ENCODE results near the gene EZR. TPM values are rescaled to one million over a fixed set of nuclear protein-coding genes. Genes with fewer than 3 reads are reported as not detected.
"Not testable (repeated sequence)": the region's sequence is repeated elsewhere in the genome, so short reads cannot be mapped to it uniquely, and the experiment has no call there.

EZR gene
- total RNA-seq, 1 donor from 2014 or later: 260 TPM

- intact Hi-C loops (cut with DNase I): no loop called here
- Histone ChIP-seq H3K27ac (no peak overlapping the region), H3K4me3 (no peak overlapping the region), H3K27me3 (no peaks in the 10 kb centered on the region), H3K4me1 (peaks cover 5% of the 10 kb centered on the region), H3K36me3 (no peaks in the 10 kb centered on the region), H3K9me3 (no peaks in the 10 kb centered on the region)
- DNase-seq: no peak
- no peak for ATAC-seq
- TF ChIP-seq CTCF (IDR thresholded peaks at IDR 0.05): no peak
These were observed 20.6 kb upstream of the EZR start for GRCh38 chr6:158839796-158840195.

- H3K9me3 ChIP-seq; H3K4me1 ChIP-seq; H3K36me3 ChIP-seq; DNase-seq; H3K27ac ChIP-seq; ATAC-seq; intact Hi-C loops (cut with DNase I); H3K4me3 ChIP-seq; H3K27me3 ChIP-seq: not testable (repeated sequence)
These were observed 19.6 kb upstream of the EZR start for GRCh38 chr6:158838790-158839189.

GRCh38 chr6:158837684-158838625, 18.8 kb upstream of the EZR start:
- DNase-seq (no peak), ATAC-seq (no peak)
- Histone ChIP-seq H3K36me3 (no peaks in the 10 kb centered on the region), H3K4me1 (peaks cover 5% of the 10 kb centered on the region), H3K27ac (no peak overlapping the region), H3K4me3 (no peak overlapping the region), H3K27me3 (no peaks in the 10 kb centered on the region), H3K9me3 (no peaks in the 10 kb centered on the region)
- TF ChIP-seq CTCF (IDR thresholded peaks at IDR 0.05): no peak
- intact Hi-C loops (cut with DNase I): no loop called here

- H3K27ac ChIP-seq: no peak overlapping the region
- H3K4me3 ChIP-seq: no peak overlapping the region
- H3K4me1 ChIP-seq: peaks cover 5% of the 10 kb centered on the region
- H3K36me3 ChIP-seq: no peaks in the 10 kb centered on the region
- no peaks in the 10 kb centered on the region for H3K27me3 ChIP-seq
- intact Hi-C loops (cut with DNase I): no loop called here
- ATAC-seq: no peak
- no peak for TF ChIP-seq CTCF (IDR thresholded peaks at IDR 0.05)
- H3K9me3 ChIP-seq: no peaks in the 10 kb centered on the region
- no peak for DNase-seq
These were observed 17.6 kb upstream of the EZR start for GRCh38 chr6:158836625-158837311.

- ATAC-seq: peak; percentile 92
- Histone ChIP-seq H3K27me3 (no peaks in the 10 kb centered on the region), H3K36me3 (no peaks in the 10 kb centered on the region), H3K27ac (peak overlapping the region; percentile 72), H3K4me3 (peak overlapping the region; percentile 11), H3K9me3 (no peaks in the 10 kb centered on the region), H3K4me1 (peaks cover 5% of the 10 kb centered on the region)
- no peak for TF ChIP-seq CTCF (IDR thresholded peaks at IDR 0.05)
- intact Hi-C loops (cut with DNase I): no loop called here
- DNase-seq: peak; percentile 87
These were observed 16.6 kb upstream of the EZR start for GRCh38 chr6:158835616-158836221.

Measured in upper lobe of right lung (tissue), 1 donor.